Uterus (tissue), 2 donors: ENCODE measurements around the gene TRMT61B.

Experiments
- POLR2A ChIP-seq, 2 donors: fragments of 450-650 bp; IDR thresholded peaks; one replicate each; pipeline ENCODE4 v1.6.1; 2016; ENCODE audit warnings: antibody characterized with exemption in 2 of 2, mild to moderate bottlenecking in 1 of 2, moderate library complexity in 1 of 2
- TF ChIP-seq, protein P1 (sequence below), 4 experiments: fragments of 200-600 bp in 2 of 4; fragments of 450-650 bp in 2 of 4; sonication (generic) in 2 of 4; IDR thresholded peaks; one replicate each; pipeline ENCODE4 v1.5.1; 2016 to 2019; ENCODE audit warnings: antibody characterized with exemption in 4 of 4, mild to moderate bottlenecking in 2 of 4, moderate library complexity in 1 of 4

GRCh38 chr2:28822036-28822435 lies 48.1 kb downstream of the TRMT61B start:
- TF ChIP-seq, protein P1, sequence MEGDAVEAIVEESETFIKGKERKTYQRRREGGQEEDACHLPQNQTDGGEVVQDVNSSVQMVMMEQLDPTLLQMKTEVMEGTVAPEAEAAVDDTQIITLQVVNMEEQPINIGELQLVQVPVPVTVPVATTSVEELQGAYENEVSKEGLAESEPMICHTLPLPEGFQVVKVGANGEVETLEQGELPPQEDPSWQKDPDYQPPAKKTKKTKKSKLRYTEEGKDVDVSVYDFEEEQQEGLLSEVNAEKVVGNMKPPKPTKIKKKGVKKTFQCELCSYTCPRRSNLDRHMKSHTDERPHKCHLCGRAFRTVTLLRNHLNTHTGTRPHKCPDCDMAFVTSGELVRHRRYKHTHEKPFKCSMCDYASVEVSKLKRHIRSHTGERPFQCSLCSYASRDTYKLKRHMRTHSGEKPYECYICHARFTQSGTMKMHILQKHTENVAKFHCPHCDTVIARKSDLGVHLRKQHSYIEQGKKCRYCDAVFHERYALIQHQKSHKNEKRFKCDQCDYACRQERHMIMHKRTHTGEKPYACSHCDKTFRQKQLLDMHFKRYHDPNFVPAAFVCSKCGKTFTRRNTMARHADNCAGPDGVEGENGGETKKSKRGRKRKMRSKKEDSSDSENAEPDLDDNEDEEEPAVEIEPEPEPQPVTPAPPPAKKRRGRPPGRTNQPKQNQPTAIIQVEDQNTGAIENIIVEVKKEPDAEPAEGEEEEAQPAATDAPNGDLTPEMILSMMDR (IDR thresholded peaks at IDR 0.05) = no peak
- TF ChIP-seq POLR2A (IDR thresholded peaks at IDR 0.05) = no peak
